Stimulated activated CD8-positive, alpha-beta memory T cell treated with anti-CD3 and anti-CD28 coated beads, Interleukin-12 subunit alpha, Interleukin-12 subunit beta, amount 100 ng/mL, for 24 hours (primary cell): ENCODE data around the gene SEL1L.
"Not testable (repeated sequence)": the region's sequence is repeated elsewhere in the genome, so short reads cannot be mapped to it uniquely, and the experiment has no call there.

ENCODE experiments used
- DNase-seq: peaks from one replicate; pipeline ENCODE4 v3.0.0-alpha.2; 2020; ENCODE audit errors: extremely low read depth

The SEL1L gene

DNA sequence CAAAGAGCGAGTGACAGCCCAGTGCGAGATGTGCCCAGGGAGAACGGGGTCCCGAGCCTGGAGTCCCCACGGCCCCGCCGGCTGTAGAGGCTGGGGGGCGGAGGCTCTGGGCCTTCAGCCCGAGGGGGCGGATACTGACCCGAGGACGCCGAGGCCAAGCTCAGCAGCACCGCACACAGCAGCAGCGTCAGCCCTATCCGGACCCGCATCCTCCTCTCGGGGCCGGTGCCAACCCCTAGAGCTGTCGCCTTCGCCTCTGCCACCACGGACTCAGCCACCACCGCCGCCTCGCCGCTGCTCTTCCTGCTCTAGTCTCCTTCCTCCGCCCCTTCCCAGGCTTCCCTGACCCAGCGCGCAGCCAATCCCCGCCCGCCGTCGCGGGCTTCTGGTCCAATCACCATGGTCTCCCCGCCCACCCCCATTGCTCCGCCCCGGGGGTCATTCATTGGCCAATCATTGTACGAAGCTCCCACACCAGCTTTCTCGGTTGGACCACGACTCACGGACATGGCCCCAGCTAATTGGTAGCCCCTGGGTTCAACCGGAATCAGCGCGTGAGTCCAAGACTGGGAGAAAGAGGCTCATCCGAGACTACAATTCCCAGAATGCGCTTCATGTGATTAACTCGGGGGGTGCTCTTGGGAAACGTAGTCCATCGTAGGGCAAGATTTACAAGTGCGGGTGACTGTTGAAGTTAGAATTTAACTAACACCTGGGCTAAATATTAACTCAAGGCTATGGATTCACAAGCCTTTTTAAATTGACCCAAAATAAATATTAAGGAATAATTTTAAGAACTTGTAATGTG is at the start of gene SEL1L:
TSS of gene SEL1L (minus strand) at position 318 of the 808 bp plus-strand sequence. CDS start at position 209, 109 bp downstream.
- DNase-seq: peak; percentile 98

DNA sequence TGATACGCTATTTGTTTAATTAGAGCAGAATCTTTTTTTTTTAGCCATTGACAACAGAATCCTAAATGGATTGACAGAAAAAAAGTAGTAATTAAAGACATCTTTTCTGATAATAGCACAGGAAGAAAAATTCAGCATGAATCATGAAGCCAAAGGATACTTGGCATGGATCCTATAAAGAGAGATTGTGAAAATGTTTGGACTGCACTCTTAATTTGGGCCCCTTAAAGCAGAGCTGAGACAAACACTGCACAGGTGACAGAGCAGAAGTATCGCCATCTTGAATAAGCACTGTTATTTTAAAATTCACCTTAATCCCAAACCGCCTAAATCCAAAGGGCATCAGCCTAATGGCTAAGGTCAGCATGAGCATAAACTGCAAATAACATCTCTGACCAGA is 48.8 kb upstream of the SEL1L start:
- DNase-seq: no peak

DNA sequence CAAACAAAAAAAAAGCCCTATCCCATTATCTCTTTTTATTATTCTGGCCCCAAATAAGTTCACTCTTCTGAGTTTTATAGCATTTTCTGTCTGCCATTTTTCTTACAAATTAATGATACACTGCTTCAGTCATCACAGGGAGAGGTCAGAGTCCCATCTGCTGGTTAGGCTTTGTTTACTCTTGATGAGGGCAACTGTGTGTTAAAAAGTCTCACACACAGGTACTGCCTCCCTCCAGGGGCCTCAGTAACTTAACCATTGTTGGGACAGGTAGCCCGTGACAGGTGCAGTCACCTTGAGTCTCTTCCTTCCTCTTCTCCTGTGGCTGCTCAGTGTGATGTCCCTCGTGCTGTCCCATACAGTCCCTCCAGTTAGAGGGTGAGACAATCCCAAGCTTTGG is 45.5 kb upstream of the SEL1L start:
- DNase-seq: no peak

DNA sequence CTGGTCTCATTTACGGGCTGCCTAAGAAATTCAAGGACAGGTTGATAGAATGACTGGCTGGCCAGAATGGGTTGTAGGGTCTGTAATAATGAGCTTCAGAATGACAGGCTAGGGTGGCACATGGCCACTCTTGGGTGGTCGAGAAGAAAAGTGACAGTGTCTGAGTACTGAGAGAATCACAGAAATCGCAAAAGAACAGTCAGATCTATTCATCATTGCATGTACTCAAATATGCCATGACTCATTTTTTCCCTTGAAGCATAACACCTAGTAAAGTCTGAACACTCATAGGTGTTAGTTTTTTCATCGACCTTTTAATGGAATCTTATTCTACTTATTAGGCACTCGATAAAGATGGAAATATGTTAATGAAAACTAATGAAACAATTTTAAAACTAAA is 37.8 kb upstream of the SEL1L start:
- no peak for DNase-seq

DNA sequence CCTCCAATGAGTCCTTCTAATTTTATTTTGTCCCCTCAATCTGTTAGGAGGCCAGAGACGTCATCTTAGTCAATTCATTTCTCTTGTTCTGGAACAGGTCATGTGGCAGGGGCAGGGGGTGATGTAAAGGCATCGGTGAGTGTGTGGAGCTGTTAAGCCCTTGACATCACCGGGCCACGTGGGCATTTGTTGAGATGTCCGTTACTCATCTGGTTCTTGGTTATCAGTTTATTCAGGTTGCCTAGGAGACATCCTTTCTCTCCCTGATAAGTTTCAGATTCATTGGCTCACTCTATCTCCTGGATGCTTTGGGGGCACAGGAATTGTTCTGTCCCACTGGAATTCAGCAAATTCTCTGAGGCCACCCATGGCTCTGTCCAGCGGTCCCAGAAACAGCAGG is 33.6 kb upstream of the SEL1L start:
- DNase-seq: no peak

DNA sequence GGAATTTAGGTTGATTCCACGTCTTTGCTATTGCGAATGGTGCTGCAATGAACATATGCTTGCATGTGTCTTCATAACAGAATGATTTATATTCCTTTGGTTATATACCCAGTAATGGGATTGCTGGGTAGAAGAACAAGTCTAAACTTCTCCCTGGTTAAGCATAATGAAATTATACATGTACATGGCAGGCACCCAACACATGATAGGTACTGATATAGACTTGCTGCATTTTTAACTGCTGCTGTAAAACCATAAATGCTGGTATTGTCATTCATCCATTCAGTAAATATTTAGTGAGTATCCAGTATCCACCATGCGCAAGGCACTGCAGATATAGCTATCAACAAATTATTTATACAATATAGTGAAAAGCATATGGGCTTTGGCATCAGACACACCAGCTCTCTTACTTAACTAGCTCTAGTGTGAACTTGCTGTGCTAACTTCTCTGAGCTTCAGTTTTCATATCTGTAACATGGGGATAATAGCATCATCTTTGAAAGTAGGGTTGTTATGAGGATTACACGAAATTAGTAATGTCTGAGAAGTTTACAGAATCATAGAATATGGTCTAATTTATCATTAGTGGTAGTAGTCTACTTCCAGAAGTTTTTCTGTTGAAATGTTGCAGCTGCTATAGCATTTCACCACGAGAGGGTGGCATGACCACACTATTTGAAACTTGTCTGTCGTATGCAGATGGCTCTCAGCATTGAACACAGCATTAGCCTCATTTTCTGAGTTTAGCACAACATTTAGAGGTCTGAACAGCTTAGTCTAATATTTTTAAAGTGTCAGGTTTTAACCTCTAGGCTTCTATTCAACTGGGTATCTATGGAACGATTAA is 32.0 kb upstream of the SEL1L start:
- no peak for DNase-seq

DNA sequence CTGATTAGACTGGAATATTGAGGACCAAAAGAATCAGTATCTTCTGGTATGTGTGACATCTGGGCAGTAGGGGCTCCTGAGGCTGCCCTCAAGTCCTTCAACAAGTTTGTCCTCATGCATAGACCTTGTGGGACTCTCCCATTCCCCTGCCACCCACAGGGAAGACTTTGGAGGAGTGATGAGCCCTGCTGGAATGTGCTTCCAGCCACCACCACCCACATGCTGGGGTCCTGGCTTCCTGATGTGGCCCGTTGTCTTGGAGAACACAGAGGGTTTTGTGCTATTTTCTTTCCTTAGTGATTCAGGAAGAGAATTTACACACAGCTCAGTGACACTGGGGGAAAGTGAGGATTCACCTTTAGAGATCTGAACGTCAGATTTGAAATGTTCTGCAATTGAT is 29.2 kb upstream of the SEL1L start:
- no peak for DNase-seq

DNA sequence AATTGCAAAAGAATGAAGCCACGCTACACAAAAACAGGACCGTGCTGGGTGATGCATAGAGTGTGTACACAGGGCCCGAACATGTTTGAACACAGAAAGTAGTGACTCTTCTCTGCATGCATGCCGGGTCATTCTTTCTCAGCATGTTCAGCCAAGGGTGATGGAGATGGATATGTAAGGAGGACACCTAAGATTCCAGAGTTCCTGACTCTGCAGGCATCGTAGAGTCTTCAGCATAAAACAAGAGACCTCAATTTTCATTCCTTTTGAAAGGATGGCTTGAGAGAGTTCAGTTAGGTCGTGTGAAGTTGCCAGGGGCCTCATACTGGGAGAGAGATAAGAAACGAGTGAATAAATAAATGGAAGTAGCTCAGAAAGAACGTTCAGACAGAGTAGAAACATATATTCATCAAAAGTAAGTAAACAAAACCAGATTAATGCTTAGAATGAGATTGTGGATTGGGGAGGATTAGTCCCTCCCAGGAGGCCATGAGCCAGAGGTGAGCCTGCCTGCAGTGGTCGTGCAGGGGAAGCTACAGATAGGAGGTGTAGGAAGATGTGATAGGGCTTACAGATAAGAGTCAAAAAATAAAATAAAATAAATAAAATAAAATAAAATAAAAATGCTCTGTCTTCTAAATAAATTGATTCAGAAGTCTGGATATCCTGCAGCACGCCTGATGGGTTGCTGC is 27.6 kb upstream of the SEL1L start:
- DNase-seq: no peak

DNA sequence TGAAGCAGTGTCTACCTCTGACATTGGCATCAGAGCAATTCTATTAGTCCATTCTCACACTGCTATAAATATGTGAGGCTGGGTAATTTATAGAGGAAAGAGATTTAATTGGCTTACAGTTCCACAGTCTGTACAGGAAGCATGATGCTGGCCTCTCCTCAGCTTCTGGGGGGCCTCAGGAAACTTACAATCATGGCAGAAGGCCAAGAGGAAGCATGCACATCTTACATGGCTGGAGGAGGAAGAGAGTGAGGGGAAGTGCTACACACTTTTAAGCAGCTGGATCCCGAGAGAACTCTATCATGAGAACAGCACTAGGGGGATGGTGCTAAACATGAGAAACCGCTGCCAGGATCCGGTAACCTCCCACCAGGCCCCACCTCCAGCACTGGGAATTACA is 25.7 kb upstream of the SEL1L start:
- no peak for DNase-seq

DNA sequence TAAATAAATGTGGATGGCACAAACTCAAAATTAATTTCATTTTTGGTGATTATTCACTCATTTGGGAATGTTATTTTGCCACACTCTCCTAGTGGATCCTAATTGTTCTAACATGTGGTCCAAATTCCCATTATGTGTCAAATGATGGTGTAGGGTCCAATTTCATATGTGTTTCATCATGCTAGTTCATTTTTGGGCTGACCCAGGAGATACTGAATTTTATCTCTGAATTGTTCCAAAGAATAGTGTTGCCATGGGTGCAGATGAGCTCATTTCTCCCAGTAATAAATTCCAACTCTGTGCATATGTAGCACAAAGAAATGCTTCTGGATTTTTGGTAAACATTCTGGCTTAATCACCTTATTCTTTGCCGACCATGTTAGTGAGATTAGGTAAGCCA is 23.5 kb upstream of the SEL1L start:
- no peak for DNase-seq

DNA sequence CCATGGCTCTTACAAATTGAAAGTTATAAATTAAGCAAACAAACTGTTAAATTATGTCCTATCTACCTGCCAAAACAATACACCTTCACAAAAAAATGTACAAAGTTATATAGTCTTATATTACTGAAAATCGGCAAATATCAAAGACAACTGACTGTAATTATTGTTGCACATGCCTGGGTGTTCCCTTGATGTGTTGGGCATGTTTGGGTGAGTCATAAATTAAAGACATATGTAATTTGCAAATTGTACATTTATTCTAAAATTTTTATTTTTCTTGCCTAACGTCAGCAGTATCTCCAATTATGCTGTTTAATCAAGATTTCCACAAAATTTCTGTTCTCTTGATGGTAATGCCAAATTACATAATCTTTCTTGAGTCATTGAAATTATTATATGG is 22.0 kb upstream of the SEL1L start:
- DNase-seq: no peak

DNA sequence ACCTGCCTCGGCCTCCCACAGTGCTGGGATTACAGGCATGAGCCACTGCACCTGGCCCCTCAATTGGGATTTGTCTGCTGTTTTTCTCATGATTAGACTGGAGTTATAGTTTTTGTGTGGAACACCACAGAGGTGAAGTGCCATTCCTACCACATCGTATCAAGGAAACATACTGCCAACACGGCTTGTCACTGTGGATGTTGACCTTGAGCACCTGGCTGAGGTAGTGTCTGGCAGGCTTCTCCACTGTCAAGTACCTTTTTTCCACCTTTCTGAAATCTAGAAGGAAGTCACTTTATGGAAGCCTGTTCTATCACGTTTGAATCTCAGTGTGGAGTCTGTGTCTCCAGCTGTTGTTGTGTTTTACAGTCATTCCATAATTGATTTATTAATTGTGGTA is 21.4 kb upstream of the SEL1L start:
- DNase-seq: no peak

DNA sequence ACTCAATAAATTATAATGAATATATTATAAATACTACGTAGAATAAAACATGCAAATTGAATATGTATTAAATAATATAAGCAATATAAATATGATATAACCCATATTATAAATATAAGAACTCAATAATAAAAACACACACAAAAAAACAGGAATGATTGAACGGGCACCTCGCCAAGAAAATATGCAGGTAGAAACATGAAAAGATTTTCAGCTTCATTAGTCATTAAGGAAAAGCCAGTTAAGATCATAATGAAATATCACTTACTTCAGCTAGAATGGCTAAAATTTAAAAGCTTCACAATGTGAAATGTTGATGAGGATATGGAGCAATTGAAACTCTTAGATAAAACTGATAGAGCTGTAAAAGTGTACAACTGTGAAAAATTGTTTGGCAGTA is 17.8 kb upstream of the SEL1L start:
- DNase-seq: no peak

DNA sequence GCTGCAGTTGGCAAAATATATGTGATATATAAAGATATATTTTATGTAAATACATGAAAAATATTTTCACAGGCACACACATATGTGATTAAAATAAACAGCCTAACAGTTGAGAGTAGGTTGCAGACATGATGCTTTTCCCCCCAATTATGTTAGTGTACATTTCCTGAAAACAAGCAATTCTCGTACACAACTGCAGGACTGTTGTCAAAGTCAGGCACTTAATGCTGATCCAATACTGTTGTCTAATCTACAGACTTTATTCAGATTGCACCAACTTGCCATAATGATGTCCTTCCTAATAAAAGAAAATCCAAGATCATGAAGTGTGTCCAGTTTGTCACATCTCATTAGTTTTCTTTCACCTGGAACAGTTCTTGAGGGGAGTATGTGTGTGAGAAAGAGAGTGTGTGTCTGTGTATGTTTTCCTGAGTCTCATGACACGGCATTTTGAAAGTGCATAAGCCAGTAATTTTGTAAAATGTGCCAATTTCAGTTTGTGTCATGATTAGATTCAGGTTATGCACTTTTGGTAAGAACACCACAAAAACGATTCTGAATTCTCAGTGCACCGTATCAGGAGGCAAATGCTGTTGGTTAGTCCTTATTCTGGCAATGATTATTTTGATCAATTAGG is 16.5 kb upstream of the SEL1L start:
- no peak for DNase-seq

DNA sequence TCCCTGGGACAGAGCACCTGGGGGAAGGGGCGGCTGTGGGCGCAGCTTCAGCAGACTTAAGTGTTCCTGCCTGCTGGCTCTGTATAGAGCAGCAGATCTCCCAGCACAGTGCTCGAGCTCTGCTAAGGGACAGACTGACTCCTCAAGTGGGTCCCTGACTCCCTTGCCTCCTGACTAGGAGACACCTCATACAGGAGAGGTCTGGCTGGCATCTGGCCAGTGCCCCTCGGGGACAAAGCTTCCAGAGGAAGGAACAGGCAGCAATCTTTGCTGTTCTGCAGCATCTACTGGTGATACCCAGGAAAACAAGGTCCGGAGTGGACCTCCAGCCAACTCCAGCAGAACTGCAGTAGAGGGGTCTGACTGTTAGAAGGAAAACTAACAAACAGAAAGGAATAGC is 7.6 kb upstream of the SEL1L start:
- not testable (repeated sequence) for DNase-seq

DNA sequence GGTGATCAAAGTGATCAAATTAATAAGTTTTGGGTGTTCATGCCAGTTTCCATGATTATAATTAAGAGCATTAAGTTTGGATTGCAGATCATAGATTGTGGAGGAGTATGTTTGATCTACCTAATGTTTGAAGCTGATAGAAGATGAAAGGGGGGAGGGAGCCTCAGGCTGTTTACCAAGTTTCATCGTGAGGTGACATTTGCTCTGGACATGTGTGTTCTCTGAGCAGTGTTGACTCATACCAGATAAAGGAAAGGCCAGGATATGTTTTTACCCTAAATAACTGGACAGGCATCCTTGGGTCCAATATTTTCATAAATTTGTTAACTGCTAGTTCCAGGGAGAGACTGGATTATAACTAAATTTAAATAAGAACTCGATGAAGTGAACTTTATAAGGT is 3.5 kb upstream of the SEL1L start:
- DNase-seq: no peak

DNA sequence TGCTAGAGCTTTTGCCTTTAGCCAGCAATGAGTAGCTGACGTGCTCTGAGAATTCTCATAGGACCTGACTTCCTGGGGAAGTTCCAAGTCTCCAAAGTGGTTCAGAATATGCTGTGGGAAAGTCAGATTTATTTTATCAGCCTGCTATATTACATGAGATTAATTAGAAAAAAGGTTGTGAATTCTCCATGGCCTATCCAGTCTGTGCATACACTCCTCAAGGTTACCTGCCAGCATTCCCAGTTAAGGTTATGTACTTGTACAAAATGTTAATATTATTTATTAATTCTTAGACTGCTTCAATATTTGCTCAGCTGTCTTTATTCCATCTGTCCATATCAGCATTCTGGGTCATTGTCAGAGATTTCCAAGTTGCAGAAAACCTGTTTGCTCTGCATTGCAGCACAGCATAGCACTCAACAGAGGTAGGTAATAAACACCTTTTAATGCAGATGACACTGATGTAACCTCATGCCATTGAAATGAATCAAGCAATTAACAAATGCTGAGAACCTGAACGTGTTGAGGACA is 2.7 kb upstream of the SEL1L start:
- no peak for DNase-seq

DNA sequence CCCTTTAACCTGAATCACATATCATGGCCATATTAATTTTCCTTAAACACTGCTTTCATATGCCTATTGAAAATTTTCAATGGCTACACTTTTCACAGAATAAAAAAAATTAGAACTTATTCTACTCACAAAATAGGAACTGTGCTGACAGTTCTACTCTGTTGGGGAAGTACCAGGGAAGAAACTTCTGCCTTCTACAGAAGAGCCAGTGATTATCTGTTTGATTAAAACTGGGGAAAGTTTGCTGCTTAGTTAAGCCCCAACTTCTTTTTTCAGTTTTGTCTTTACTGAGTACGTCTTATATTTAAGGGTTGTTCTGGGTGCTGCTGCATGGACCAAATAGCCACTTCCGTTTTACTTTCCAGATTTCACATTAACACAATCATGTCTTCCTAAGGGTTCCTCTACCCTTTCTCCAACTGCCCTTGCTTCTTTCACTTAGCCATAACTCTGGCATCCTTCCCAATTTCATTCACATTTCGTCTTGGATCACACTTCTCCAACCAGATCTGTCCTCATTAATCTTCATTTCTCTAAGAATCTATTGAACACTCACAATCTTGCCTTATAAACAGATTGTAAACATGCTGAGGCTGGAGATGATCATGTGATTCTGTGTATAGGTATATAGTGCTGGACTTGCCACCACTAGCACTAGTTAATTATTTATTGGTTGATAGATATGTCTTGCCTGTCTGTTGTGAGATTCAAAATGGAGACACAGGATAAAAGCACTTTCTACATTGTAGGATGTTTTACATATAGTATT is 1.9 kb upstream of the SEL1L start:
- DNase-seq: no peak

DNA sequence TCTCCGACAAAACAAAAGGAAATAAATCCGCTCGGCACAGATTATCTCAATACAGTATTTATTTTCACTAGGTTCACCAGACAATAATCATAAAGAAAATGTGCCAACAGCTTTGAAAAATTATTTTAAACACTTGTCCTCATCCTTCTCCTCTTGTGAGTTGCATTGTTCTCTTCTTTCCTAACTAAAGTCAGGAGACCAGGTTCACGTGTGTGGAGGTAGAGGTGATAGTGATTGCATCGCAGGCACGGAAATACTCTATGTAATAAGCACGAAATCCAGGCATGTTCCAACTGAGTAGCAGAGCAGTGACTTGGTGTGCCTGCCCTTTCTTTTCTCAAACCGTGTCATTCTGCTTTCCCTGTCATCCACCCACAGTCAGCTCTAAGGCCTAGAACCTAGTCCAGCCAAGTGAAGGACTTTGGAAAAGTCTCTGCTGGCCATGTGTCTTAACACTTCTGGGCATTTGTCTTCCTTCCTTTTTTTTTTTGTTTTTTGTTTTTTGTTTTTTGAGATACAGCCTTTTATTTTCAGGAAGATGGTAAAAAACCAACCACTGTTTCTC is 939 bp upstream of the SEL1L start:
- no peak for DNase-seq

DNA sequence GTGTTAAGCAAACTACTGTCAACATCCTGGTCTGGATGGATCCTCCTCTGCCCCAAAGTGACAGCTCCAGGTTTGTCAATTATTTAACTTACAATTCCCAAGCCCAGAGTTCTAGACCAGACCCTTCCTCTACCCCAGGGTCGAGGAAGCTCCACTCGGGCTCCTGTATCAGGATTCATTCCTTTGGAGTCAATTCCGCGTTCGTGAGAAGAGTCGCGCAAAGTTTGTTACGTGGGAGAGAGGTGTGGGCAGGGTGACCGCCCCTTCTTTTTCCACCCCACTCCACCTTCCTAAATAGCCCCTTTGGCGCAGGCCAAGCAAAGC is 479 bp downstream of the SEL1L start:
- DNase-seq: no peak

DNA sequence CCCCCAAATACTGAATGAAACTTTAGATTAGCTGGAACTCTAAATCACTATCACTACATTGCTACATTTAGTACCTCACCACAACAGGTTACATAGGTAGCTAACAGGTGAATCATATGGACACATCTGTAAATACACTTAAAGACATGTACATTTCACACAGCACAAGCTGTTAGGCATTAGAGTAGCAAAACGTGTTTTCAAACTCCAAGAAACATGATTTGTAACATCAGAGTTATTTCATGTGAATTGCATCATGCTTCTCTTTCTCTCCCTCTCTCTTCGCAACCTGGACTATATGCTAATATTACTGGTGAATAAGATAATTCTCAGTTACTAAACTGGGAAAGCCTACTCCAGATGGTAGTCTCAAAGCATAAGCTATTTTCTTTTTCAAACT is 4.3 kb downstream of the SEL1L start:
- DNase-seq: no peak
